Embryonic facial prominence (tissue), 1 donor: Measurements from ENCODE around the gene ZFHX3.

Source experiments
- DNase-seq: peaks from one replicate; pipeline ENCODE4 v3.0.0-alpha.2; 2016; ENCODE audit errors: extremely low spot score

The ZFHX3 gene

GRCh38 chr16:72878301-72879269, 169.3 kb downstream of the ZFHX3 start:
- DNase-seq: no peak

- no peak for DNase-seq
Observed at GRCh38 chr16:72877374-72878028, 170.4 kb downstream of the ZFHX3 start.

GRCh38 chr16:72876981-72877373, 171.0 kb downstream of the ZFHX3 start:
- no peak for DNase-seq

- no peak for DNase-seq
Observed at GRCh38 chr16:72876221-72876620, 171.7 kb downstream of the ZFHX3 start.

GRCh38 chr16:72875291-72876031, 172.5 kb downstream of the ZFHX3 start:
- no peak for DNase-seq

GRCh38 chr16:72873853-72874252, 174.1 kb downstream of the ZFHX3 start:
- DNase-seq: no peak

- no peak for DNase-seq
Observed at GRCh38 chr16:72873044-72873443, 174.9 kb downstream of the ZFHX3 start.

- DNase-seq: no peak
Observed at GRCh38 chr16:72865835-72866234, 182.1 kb downstream of the ZFHX3 start.

- DNase-seq: no peak
Observed at GRCh38 chr16:72865258-72865657, 182.7 kb downstream of the ZFHX3 start.

- no peak for DNase-seq
Observed at GRCh38 chr16:72864130-72864833, 183.6 kb downstream of the ZFHX3 start.

- no peak for DNase-seq
Observed at GRCh38 chr16:72862090-72862489, 185.8 kb downstream of the ZFHX3 start.

GRCh38 chr16:72860726-72861562, 187.0 kb downstream of the ZFHX3 start:
- DNase-seq: no peak

GRCh38 chr16:72859581-72859980, 188.3 kb downstream of the ZFHX3 start:
- DNase-seq: no peak

- DNase-seq: no peak
Observed at GRCh38 chr16:72858665-72859493, 189.0 kb downstream of the ZFHX3 start.

- no peak for DNase-seq
Observed at GRCh38 chr16:72857834-72858664, 189.9 kb downstream of the ZFHX3 start.

- DNase-seq: no peak
Observed at GRCh38 chr16:72856797-72857196, 191.1 kb downstream of the ZFHX3 start.

- DNase-seq: no peak
Observed at GRCh38 chr16:72854267-72854959, 193.5 kb downstream of the ZFHX3 start.

- no peak for DNase-seq
Observed at GRCh38 chr16:72853575-72854266, 194.2 kb downstream of the ZFHX3 start.
